ENCODE measurements around the gene QARS1. TPM values are rescaled to one million over a fixed set of nuclear protein-coding genes. Genes with fewer than 3 reads are reported as not detected.

Gene QARS1
- total and polyA plus RNA-seq, 2 of the 13 experiments (the other 11 are each of a cell fraction or from before 2014, with no cell fraction given), result 307 to 327 TPM

DNA sequence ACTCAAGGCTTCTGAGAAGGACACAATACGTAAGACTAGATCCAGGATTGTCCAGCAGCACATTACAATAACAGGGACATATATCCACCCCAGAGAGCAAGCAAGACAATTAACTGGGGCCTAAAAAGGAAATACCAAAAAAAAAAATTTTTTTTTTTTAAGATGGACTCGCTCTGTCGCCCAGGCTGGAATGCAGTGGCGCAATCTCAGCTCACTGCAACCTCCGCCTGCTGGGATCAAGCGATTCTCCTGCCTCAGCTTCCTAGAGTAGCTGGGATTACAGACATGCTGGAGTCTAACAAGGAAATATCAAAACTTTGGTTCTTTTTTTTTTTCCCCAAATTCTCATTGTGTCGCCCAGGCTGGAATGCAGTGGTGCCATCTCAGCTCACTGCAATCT lies 46.5 kb downstream of the QARS1 start:
- no peak overlapping the region for H3K4me2 ChIP-seq (ENCODE audit: low read depth, low read length)
- H3K27ac ChIP-seq (ENCODE audit: extremely low read length, insufficient read depth, low read length), result no peak overlapping the region
- BruUV-seq (replicated peaks), result no TSS peak
- ChIA-PET CTCF (ENCODE audit: low intra/inter-chr PET ratio, low total read pairs) (no interaction called here), POLR2A (no interaction called here)
- H3K27me3 ChIP-seq (ENCODE audit: control insufficient read depth in 1 of 2, insufficient read depth in 2 of 2, low read length in 2 of 2), result no peaks in the 10 kb centered on the region
- FAIRE-seq (no peak), DNase-seq (ENCODE audit: low spot score) (no peak), ATAC-seq (no peak)
- 97% methylated on average over 7 of the region's 7 CpGs for WGBS (ENCODE audit: low lambda C conversion rate)
- in situ Hi-C loops (cut with HindIII; ENCODE audit: extremely low pct_ligation_motif_present, low pct_unique_long_range_greater_than_20kb) (no loop called here), intact Hi-C loops (cut with micrococcal nuclease; ENCODE audit: unreplicated experiment) (no loop called here)
- peaks cover 24 to 59% of the 10 kb centered on the region in 2 experiments for H3K36me3 ChIP-seq (replicated peaks in 1 of 2; ENCODE audit: control insufficient read depth in 1 of 2, insufficient read depth in 2 of 2, low read length in 2 of 2)
- H3K9me3 ChIP-seq (ENCODE audit: low read length), result no peaks in the 10 kb centered on the region
- no peak overlapping the region for H3K9ac ChIP-seq (ENCODE audit: insufficient read depth, low read depth, low read length)
- no peak overlapping the region for H2AFZ ChIP-seq (ENCODE audit: low read length)
- TF ChIP-seq NBN (conservative IDR thresholded peaks at IDR 0.05) (no peak), ARHGAP35 (CRISPR knock-in tag; IDR thresholded peaks at IDR 0.05; ENCODE audit: borderline replicate concordance) (no peak), NR2F1 (CRISPR knock-in tag; IDR thresholded peaks at IDR 0.05) (no peak), KLF16 (CRISPR knock-in tag; IDR thresholded peaks at IDR 0.05) (no peak), ZNF350 (CRISPR knock-in tag; IDR thresholded peaks at IDR 0.05; ENCODE audit: borderline replicate concordance, low read depth) (no peak), KDM5B (CRISPR knock-in tag; IDR thresholded peaks at IDR 0.05; ENCODE audit: borderline replicate concordance) (no peak)
- TF ChIP-seq, protein P1, sequence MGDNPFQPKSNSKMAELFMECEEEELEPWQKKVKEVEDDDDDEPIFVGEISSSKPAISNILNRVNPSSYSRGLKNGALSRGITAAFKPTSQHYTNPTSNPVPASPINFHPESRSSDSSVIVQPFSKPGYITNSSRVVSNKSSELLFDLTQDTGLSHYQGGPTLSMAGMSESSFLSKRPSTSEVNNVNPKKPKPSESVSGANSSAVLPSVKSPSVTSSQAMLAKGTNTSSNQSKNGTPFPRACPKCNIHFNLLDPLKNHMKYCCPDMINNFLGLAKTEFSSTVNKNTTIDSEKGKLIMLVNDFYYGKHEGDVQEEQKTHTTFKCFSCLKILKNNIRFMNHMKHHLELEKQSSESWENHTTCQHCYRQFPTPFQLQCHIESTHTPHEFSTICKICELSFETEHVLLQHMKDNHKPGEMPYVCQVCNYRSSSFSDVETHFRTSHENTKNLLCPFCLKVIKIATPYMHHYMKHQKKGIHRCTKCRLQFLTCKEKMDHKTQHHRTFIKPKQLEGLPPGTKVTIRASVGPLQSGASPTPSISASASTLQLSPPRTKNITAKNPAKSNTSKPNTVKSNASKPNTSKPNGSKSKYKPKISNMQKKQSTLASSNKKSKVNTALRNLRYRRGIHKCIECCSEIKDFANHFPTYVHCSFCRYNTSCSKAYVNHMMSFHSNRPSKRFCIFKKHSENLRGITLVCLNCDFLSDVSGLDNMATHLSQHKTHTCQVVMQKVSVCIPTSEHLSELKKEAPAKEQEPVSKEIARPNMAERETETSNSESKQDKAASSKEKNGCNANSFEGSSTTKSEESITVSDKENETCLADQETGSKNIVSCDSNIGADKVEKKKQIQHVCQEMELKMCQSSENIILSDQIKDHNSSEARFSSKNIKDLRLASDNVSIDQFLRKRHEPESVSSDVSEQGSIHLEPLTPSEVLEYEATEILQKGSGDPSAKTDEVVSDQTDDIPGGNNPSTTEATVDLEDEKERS (CRISPR knock-in tag; IDR thresholded peaks at IDR 0.05), result no peak
- TF ChIP-seq, protein P2, sequence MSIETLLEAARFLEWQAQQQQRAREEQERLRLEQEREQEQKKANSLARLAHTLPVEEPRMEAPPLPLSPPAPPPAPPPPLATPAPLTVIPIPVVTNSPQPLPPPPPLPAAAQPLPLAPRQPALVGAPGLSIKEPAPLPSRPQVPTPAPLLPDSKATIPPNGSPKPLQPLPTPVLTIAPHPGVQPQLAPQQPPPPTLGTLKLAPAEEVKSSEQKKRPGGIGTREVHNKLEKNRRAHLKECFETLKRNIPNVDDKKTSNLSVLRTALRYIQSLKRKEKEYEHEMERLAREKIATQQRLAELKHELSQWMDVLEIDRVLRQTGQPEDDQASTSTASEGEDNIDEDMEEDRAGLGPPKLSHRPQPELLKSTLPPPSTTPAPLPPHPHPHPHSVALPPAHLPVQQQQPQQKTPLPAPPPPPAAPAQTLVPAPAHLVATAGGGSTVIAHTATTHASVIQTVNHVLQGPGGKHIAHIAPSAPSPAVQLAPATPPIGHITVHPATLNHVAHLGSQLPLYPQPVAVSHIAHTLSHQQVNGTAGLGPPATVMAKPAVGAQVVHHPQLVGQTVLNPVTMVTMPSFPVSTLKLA (IDR thresholded peaks at IDR 0.05), result no peak
- H3K79me2 ChIP-seq (ENCODE audit: insufficient read depth, low read length), result no peaks in the 10 kb centered on the region
- H3K4me1 ChIP-seq (ENCODE audit: insufficient read depth, low read length), result peaks cover 13% of the 10 kb centered on the region; the same call in 1 of the 2 replicates
- H4K20me1 ChIP-seq (ENCODE audit: insufficient read depth, low read length), result no peaks in the 10 kb centered on the region
- H3K4me3 ChIP-seq (replicated peaks in 1 of 3; ENCODE audit: insufficient read depth in 1 of 3, low read depth in 2 of 3, low read length in 3 of 3), result no peak overlapping the region
